H1 (cell line): ENCODE data around the gene TGFBI. TPM values are rescaled to one million over a fixed set of nuclear protein-coding genes. Genes with fewer than 3 reads are reported as not detected.

Source experiments
- CHD7 ChIP-seq: fragments of 300-600 bp; sonication (generic); IDR thresholded peaks from 2 replicates; pipeline ENCODE4 v1.7.1; 2012; ENCODE audit warnings: low read length, moderate library complexity, mild to moderate bottlenecking, inconsistent platforms; ENCODE audit not compliant: insufficient replicate concordance
- RNF2 ChIP-seq: fragments of 200-900, 300-1000 bp; sonication (generic); IDR thresholded peaks from 2 replicates; pipeline ENCODE4 v1.7.1; 2016; ENCODE audit warnings: borderline replicate concordance, low read depth, mild to moderate bottlenecking, antibody characterized with exemption, low read length; ENCODE audit not compliant: poor library complexity, severe bottlenecking; ENCODE audit errors: missing control alignments
- polyA plus RNA-seq, 7 experiments: library from polyadenylated mRNA; depleted of rRNA in 3 of 7; stranded (reverse) in 5 of 7; unstranded in 2 of 7; fragments of >200 nt in 5 of 7; fragments of 200-250 nt in 2 of 7; gene quantifications; 1 replicate in 5 of 7; 2 replicates in 1 of 7; 4 replicates in 1 of 7; pipeline versions ENCODE4 v1.2.1 to v1.2.3, GENCODE V29; 2011 to 2013; ENCODE audit warnings: missing spikeins in 2 of 7, mixed read lengths in 2 of 7
- total RNA-seq: library from RNA; stranded (reverse); fragmentation: NEBNext Ultra II Directional; extraction: Animal tissue kit (Norgen Biotek cat#: 25700); gene quantifications from 2 replicates; pipeline ENCODE4 v1.2.1, GENCODE V29; 2021

Gene TGFBI
- total and polyA plus RNA-seq, 2 of the 8 experiments (the other 6 are each of a cell fraction or from before 2014, with no cell fraction given): 6.0 to 8.5 TPM

- TF ChIP-seq CHD7: no peak
- no peak for TF ChIP-seq RNF2
- TF ChIP-seq, all 59 proteins: peak for 0
Measured at GRCh38 chr5:136015966-136016650, 12.7 kb upstream of the TGFBI start (continued).
